Germinal center (tissue), 1 donor: Measurements from ENCODE around the gene F2RL2.
"Not testable (repeated sequence)": the region's sequence is repeated elsewhere in the genome, so short reads cannot be mapped to it uniquely, and the experiment has no call there.

Experiments
- DNase-seq: peaks from one replicate; pipeline ENCODE4 v3.0.0; 2012; ENCODE audit warnings: mixed read lengths, low spot score

The F2RL2 gene

GRCh38 chr5:76622076-76622475, 1.1 kb downstream of the F2RL2 start:
- DNase-seq: no peak

GRCh38 chr5:76620166-76620565, 3.0 kb downstream of the F2RL2 start:
- DNase-seq: no peak

DNA sequence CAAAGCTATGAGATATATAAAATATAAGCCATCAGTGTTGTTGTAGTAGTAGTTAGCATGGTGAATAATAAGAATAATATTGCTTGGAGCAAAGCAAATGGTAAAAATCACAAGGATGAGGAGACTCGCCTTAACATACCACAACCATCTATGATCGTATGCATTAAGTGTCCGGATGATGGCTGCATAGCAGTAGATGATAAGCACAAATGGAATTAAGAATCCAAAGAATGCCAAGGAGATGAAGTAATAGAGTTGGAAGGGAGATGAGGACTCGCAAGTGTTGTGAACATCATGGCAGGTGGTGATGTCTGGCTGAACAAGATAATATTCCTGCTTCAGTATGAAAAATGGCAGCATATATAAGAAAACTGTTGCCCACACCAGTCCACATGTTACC, 5.5 kb downstream of the F2RL2 start:
- DNase-seq: no peak

GRCh38 chr5:76617229-76617628, 6.0 kb downstream of the F2RL2 start:
- no peak for DNase-seq

DNA sequence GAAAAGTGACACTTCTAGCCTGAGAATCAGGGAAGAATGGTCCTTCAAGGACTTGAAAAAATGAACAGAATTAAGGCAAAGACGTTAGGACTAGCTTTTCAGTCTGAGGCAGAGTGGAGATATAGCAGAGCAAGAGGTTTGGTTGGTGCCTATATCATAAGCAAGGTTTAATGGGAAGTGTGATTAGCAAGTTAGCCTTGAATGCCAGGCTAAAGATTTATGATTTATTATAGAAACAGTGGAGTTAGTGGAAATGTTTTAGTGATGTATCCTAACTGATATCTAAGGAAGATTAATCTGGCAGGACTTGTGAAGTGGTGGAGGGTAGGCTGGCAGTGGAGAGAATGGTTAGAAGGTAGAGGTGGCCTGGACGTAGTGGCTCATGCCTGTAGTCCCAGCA, 7.0 kb downstream of the F2RL2 start:
- no peak for DNase-seq

GRCh38 chr5:76615759-76616158, 7.4 kb downstream of the F2RL2 start:
- DNase-seq: no peak

DNA sequence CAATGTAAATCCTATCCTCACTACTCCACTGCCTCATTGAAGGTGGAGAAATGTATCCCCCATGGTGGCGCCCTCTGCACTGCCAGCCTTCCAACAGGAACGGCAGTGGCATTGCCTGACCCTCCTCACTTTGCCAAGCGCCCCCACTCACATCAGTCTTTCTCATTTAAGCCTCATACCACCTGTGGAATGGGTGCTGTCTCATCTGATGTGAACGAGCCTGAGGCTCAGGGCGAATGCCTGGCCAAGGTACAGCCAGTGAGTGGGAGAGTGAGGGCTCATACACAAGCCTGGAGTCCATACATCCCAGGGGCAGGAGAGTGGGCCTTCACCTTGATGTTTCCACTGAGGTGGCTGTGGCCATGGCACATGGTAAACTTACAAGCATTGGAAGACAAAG, 10.3 kb downstream of the F2RL2 start:
- DNase-seq: no peak

- no peak for DNase-seq
Measured at GRCh38 chr5:76610196-76610595, 13.0 kb downstream of the F2RL2 start.

- DNase-seq: no peak
Measured at GRCh38 chr5:76608833-76609232, 14.4 kb downstream of the F2RL2 start.

DNA sequence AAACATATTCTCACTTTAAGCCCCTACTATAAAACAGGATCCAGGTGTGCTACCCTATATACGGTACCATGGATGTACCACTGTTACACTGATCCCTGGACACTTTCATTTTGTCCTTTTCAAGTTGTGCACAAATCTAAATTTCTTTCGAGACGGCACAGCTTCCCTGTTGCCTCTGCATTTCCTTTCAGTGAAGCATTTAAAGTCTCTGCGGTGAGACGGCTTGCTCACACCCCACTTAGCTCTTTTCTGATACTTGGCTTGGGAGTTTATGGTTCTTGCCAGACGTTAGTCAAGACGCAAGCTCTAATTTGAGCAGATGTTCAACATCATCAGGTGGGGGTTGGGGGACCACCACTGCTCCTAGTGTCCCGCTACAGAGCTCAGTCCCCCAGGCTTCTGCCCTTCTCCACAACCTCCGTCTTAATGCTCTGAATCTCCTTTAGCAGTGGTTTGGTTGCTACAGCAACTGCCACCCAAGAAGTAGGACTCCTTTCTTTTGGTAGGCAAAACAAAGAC, 15.8 kb downstream of the F2RL2 start:
- no peak for DNase-seq

DNA sequence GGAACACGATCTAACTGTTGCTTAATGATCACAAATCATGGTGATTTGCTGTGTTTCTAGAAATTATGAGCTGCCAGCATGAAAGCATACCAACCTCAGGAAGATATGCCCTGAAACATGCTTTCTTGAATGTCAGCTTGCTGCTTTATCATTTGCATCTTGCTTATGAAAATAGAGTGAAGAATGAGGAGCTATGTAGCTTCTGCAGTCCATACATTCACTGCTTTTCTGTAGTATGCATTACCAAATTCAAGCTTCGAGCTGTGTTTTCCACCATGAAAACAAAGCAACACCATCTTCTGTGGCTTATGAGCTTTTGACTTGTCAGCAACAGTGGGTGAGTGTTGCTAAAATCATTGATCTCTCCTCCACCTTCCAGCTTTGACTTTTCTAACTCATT, 16.5 kb downstream of the F2RL2 start:
- no peak for DNase-seq

- no peak for DNase-seq
Measured at GRCh38 chr5:76604838-76605237, 18.4 kb downstream of the F2RL2 start.

- not testable (repeated sequence) for DNase-seq
Measured at GRCh38 chr5:76603991-76604390, 19.2 kb downstream of the F2RL2 start.

- DNase-seq: no peak
Measured at GRCh38 chr5:76602094-76602726, 21.0 kb downstream of the F2RL2 start.

DNA sequence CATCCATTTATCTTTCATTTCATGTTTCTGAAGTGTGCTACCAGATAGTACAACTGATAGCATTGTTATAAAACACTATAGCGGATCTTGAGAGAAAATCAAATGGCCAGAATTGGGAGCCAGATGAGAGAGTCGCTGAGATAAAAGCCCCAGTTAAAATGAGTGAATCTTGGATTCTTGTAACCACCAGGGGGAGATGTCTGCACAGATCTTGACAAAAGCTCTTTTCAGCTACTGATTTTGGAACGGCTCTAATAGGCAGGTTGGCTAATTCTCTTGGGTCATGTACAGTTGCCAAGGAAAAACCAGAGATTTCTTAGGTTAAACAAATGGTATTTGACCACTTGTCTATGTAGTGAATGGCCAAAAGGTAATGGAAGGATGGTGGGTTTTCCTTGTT, 21.7 kb downstream of the F2RL2 start:
- DNase-seq: peak; percentile 43

DNA sequence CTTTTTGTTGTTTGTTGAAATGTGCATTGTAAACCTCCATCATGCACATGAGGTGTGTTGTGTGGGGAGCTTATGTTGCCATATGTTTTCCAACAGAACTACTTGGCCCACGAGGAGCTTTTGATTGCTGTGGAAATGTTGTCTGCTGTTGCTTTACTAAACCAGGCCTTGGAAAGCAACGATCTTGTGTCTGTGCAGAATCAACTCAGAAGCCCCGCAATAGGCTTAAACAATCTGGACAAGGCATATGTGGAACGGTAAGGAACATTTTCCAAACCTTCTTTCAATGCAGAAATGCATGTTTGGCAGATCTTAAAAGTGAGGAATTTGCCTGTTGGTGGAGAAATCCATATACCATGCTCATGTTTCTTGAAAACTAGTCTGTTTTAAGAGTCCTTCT, 22.5 kb downstream of the F2RL2 start:
- no peak for DNase-seq

- no peak for DNase-seq
Measured at GRCh38 chr5:76598531-76598930, 24.7 kb downstream of the F2RL2 start.

DNA sequence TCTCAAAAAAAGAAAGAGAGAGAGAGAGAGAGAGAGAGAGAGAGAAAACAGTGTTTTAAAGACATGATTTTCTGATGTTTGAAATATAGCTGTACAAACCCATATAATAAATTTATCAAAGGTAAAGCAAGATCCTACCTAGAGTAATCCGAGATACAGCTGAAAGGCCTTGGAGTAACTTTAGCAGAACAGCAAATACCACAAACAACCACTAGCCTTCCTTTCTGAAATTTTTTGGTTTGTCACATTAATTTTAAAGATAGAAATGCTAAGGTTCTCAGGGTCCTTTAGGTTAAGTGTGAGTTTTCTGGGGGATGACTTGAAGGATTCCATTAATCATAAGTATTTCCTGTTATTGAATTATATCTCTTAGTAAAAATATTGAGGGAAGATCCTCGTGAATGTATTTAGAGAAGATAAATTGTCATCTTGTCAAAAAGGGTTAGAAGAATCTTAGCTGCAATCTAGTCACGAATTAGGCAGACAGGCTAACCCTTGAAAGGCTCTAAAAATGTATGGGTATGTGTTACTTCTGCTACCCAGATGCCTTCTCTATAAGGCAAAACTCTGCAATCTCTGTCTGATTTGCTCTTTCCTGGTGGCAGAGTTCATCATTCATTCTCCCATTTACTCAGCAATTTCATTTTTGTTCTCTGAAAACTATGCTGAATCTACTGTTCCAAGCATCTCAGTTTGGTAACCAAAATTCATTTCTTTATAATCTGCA, 27.3 kb downstream of the F2RL2 start:
- no peak for DNase-seq

DNA sequence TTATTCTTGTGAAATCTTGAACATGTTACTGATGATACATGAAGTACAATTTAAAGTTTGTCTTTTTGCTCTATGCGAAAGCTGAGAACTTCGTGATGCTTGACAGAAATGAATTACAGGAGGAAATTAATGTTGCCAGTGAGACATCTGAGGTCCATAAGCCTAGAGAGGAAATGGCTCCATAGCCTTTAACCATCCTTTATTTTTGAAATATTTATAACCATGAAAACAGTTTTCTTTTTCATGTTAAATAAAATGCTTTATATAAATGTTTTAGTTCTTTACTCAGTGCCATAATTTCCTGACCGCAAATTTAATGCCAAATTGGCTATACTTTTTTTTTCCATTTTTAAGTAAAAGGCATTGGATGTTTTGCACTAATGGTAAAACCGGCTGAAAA, 29.1 kb downstream of the F2RL2 start:
- DNase-seq: no peak

GRCh38 chr5:76592692-76593091, 30.5 kb downstream of the F2RL2 start:
- no peak for DNase-seq

DNA sequence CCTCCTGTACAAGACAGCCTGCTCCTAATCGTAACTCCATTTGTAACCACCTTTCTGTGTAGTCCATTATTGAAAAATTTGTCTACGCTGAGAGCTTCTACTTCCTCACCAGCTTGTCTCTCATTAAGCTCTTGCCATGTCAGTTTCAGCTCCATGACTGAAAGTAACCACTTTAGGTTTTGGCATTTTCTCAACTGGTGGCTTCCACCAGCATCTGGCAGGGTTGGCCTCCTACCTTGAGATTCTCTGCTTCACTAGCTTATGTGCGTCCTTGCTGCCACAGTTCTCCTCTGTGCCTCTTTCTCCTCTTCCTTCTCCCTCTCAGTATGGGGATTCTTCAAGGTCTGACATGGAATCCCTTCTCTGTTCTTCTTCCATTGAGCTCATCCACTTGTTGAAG, 31.8 kb downstream of the F2RL2 start:
- no peak for DNase-seq

DNA sequence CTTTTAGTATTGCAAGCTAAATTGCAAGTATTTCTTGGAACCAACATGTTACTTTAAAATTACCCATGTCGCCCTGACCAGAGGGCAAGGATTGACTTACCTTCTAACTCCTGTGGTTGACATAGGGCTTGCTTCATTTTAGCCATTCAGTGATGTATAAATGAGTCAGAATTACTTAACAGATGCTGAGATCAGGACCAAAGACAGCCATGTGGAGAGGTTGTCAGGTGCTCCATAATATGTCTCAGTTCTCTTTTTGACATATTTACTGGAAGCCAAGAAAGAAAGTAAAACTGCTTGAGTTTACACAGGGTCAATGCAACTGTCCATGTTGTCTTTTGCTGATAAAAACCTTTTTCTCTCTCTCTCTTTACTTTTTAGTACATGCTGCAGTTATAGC, 33.2 kb downstream of the F2RL2 start:
- DNase-seq: no peak

GRCh38 chr5:76586531-76586930, 36.7 kb downstream of the F2RL2 start:
- no peak for DNase-seq

GRCh38 chr5:76585783-76586217, 37.4 kb downstream of the F2RL2 start:
- no peak for DNase-seq
